Common myeloid progenitor, CD34-positive (primary cell): Measurements from ENCODE around the gene ELK4.

Experiments used
- CTCF ChIA-PET: fragments of 350-600 bp; sonication (Branson Sonifier 250); formaldehyde crosslinking; loops from one replicate; lab custom pipeline; 2021; ENCODE audit warnings: antibody characterized with exemption; lab: Charles Lee
- POLR2A ChIA-PET: fragments of 350-600 bp; sonication (Branson Sonifier 250); formaldehyde crosslinking; loops from one replicate; lab custom pipeline; 2021; ENCODE audit warnings: antibody characterized with exemption; lab: Charles Lee
- DNase-seq, 3 donors: peaks; one replicate each; pipeline versions ENCODE4 v3.0.0 to v3.0.0-alpha.2; 2013
- H3K27ac ChIP-seq, 2 experiments: 1 replicate in 1 of 2; 2 replicates in 1 of 2; pipeline ENCODE4 v1.7.0; 2013; ENCODE audit warnings: inconsistent platforms in 2 of 2, low read length in 2 of 2, mild to moderate bottlenecking in 2 of 2, low read depth in 1 of 2, moderate library complexity in 1 of 2; ENCODE audit not compliant: severe bottlenecking in 2 of 2, insufficient read depth in 1 of 2, poor library complexity in 1 of 2
- H3K27me3 ChIP-seq, 5 experiments: replicated peaks in 2 of 5; 1 replicate in 3 of 5; 2 replicates in 2 of 5; pipeline versions ENCODE4 v1.6.1 to v1.7.0; 2013; ENCODE audit warnings: low read length in 4 of 5, mild to moderate bottlenecking in 2 of 5, moderate library complexity in 2 of 5, inconsistent platforms in 1 of 5; ENCODE audit not compliant: insufficient read depth in 5 of 5, control insufficient read depth in 4 of 5
- H3K36me3 ChIP-seq, 4 experiments: 1 replicate in 2 of 4; 2 replicates in 2 of 4; pipeline versions ENCODE4 v1.6.1 to v1.7.0; 2013; ENCODE audit warnings: low read length in 3 of 4, control low read depth in 1 of 4, mild to moderate bottlenecking in 1 of 4; ENCODE audit not compliant: control insufficient read depth in 4 of 4, insufficient read depth in 4 of 4
- H3K4me1 ChIP-seq, 4 experiments: 1 replicate in 3 of 4; 2 replicates in 1 of 4; pipeline versions ENCODE4 v1.6.1 to v1.7.1; 2013; ENCODE audit warnings: low read length in 3 of 4, mild to moderate bottlenecking in 3 of 4, control low read depth in 1 of 4, inconsistent platforms in 1 of 4, moderate library complexity in 1 of 4; ENCODE audit not compliant: control insufficient read depth in 4 of 4, insufficient read depth in 4 of 4; ENCODE audit errors: control extremely low read depth in 1 of 4
- H3K4me3 ChIP-seq, 7 experiments: 1 replicate in 4 of 7; 2 replicates in 3 of 7; pipeline versions ENCODE4 v1.5.1 to v1.7.0; 2013; ENCODE audit warnings: mild to moderate bottlenecking in 7 of 7, low read length in 6 of 7, moderate library complexity in 6 of 7, inconsistent platforms in 2 of 7, low read depth in 2 of 7, control low read depth in 1 of 7; ENCODE audit not compliant: insufficient read depth in 4 of 7, control insufficient read depth in 1 of 7; ENCODE audit errors: extremely low read depth in 1 of 7
- H3K9me3 ChIP-seq, 5 experiments: 1 replicate in 4 of 5; 2 replicates in 1 of 5; pipeline versions ENCODE4 v1.6.1 to v1.7.1; 2013; ENCODE audit warnings: low read length in 4 of 5, mild to moderate bottlenecking in 2 of 5, inconsistent platforms in 1 of 5, low read depth in 1 of 5, moderate library complexity in 1 of 5; ENCODE audit not compliant: control insufficient read depth in 4 of 5, insufficient read depth in 2 of 5; ENCODE audit errors: control extremely low read depth in 1 of 5
- WGBS: methylation state at CpG from one replicate; pipeline ENCODE4 v1.1.5; 2013; ENCODE audit not compliant: insufficient coverage; 5-methylcytosine and 5-hydroxymethylcytosine counted together

The ELK4 gene

DNA sequence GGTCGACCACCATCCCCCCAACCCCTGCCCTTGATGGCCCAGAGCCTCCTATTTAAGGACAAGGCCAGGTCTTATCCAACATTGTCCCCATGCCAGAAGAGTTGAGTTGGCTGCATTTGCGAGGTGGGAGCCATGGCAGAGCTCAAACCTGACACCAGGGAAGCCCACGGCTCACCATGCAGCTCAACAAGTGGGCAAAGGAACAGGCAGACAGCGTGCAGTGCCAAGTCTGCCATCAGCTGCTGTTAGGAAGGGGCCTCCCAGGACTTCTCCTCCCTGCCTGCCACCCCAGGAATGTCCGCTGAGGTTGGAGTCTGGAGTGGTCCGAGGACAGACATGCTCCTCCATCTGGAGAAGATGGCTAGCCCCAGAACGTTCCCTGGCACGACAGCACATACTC, 28.6 kb upstream of the ELK4 start:
- no peak for DNase-seq
- peaks cover 6 to 53% (median 30%) of the 10 kb centered on the region in 4 experiments for H3K36me3 ChIP-seq
- POLR2A ChIA-PET, result interaction anchor here (0.5 to 0.8 kb wide), 2 partner anchors 14 to 51 kb away, joined by 3 read pairs; no protein-coding TSS in a partner anchor
- peaks cover 0 to 40% (median 36%) of the 10 kb centered on the region in 4 experiments for H3K4me1 ChIP-seq
- no peaks in the 10 kb centered on the region for H3K9me3 ChIP-seq
- H3K4me3 ChIP-seq, result no peak overlapping the region
- 79% methylated on average over 6 of the region's 8 CpGs for WGBS
- CTCF ChIA-PET, result interaction anchor here (0.8 to 32.2 kb wide), 21 partner anchors 9 to 437 kb away, joined by 3 to 1013 read pairs (median 13); partner anchors contain the start of gene SLC45A3
- H3K27ac ChIP-seq, result no peak overlapping the region
- H3K27me3 ChIP-seq, result no peaks in the 10 kb centered on the region

DNA sequence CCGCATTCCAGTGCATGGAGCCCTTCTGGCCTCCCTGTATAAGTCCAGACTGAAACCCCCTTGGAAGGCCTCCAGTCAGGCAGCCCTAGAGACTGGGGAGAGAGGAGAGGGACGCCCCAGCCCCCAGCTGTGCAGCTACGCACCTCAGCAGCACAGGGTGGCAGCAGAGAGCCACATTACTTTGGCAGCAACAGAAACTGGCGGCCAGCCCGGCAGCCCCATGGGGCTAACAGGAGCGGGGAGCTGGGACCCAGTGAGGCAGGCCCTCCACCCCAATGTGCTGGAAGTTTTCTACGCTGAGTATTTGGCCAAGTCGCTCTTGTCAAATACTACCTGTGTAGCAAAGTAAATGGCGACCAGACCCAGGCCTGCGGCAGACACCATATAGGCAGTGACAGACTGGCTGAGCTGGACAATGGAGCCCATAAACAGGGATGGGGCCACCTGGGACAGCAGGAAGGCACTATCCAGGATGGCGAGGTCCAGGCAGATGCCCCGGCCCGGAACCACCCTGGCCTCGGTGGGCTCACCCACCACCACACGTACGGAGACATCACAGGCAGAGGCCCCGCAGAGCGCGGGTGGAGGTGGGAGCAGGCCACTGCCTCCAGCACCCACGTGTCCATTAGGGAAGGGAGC, 27.3 kb upstream of the ELK4 start:
- peaks cover 0 to 27% (median 23%) of the 10 kb centered on the region in 4 experiments for H3K4me1 ChIP-seq
- H3K27ac ChIP-seq, result no peak overlapping the region
- H3K36me3 ChIP-seq, result peaks cover 6 to 55% (median 32%) of the 10 kb centered on the region in 4 experiments
- DNase-seq, result peak; percentile 69 to 81 (median 75)
- ChIA-PET CTCF (interaction anchor here (0.5 to 32.2 kb wide), 45 partner anchors 9 to 438 kb away, joined by 3 to 1013 read pairs (median 5); partner anchors contain the start of genes ELK4 and SLC45A3), POLR2A (interaction anchor here (1.0 to 1.3 kb wide), 2 partner anchors 22 to 52 kb away, joined by 3 read pairs; no protein-coding TSS in a partner anchor)
- no peak overlapping the region for H3K4me3 ChIP-seq
- H3K9me3 ChIP-seq, result no peaks in the 10 kb centered on the region
- H3K27me3 ChIP-seq, result no peaks in the 10 kb centered on the region
- WGBS, result 63% methylated on average over 18 of the region's 20 CpGs

DNA sequence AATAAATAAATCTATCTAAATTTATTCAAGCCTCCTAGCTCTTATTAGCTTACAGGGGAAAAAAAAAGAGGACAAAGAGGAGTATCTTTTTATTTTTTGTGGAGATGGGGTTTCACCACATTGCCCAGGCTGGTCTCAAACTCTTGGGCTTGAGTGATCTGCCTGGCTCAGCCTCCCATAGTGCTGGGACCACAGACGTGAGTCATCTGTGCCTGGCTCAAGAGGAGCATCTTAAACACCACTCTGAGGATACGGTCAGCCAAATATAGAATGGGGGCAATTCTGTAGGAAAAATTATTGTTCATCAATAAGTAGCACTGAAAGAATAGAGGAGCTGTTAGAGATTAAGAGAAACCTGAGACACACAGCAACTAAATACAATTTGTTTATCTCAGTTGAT, 24.4 kb upstream of the ELK4 start:
- POLR2A ChIA-PET, result no interaction called here
- Histone ChIP-seq H3K27ac (no peak overlapping the region), H3K36me3 (peaks cover 3 to 33% (median 19%) of the 10 kb centered on the region in 4 experiments), H3K4me1 (peaks cover 0 to 22% (median 19%) of the 10 kb centered on the region in 4 experiments), H3K4me3 (no peak overlapping the region), H3K27me3 (no peaks in the 10 kb centered on the region), H3K9me3 (no peaks in the 10 kb centered on the region)
- 100% methylated on average over 1 of the region's 2 CpGs for WGBS
- CTCF ChIA-PET, result interaction anchor here (1.1 to 32.2 kb wide), 14 partner anchors 13 to 167 kb away, joined by 3 to 1013 read pairs (median 21); partner anchors contain the start of gene ELK4
- DNase-seq, result no peak

DNA sequence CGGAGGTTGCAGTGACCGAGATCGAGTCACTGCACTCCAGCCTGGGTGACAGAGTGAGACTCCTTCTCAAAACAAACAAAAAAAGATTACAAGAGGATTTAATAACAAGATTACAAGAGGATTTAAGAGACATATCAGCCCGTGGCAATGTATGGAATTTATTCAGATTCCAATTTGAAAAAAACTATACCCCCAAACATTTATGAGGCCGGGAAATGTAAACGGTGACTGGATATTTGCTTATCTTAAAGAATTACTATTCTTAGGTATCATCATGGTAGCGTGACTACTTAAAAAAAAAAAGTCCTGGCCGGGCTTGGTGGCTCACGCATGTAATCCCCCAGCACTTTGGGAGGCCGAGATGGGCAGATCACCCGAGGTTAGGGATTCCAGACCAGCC, 21.2 kb upstream of the ELK4 start:
- 96% methylated on average over 5 of the region's 11 CpGs for WGBS
- Histone ChIP-seq H3K4me1 (no peaks in the 10 kb centered on the region), H3K9me3 (no peaks in the 10 kb centered on the region), H3K4me3 (no peak overlapping the region), H3K36me3 (peaks cover 5 to 24% (median 13%) of the 10 kb centered on the region in 4 experiments), H3K27ac (no peak overlapping the region), H3K27me3 (no peaks in the 10 kb centered on the region)
- ChIA-PET POLR2A (interaction anchor here (0.6 kb wide), 1 partner anchor 32 kb away, joined by 3 read pairs; no protein-coding TSS in a partner anchor), CTCF (interaction anchor here (7.1 to 32.2 kb wide), 3 partner anchors 21 to 58 kb away, joined by 48 to 1013 read pairs (median 253); partner anchors contain the start of gene ELK4)
- no peak for DNase-seq

DNA sequence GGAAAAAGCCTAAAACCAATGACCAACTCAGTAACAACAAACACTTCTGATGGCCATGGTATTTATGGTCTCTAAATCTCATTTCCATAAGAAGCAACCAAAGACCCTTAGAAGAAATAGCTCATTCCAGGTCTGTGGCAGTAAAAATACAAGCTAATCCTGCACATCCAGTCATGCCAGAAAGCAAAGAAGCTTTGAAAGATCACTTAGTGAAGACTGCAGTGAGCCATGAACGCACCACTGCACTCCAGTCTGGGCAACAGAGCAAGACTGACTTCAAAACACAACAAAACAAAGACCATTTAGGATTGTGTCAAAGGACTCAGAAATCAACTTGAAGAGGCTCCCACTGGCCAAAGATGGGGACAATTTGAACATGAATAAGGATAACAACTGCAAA, 18.4 kb upstream of the ELK4 start:
- Histone ChIP-seq H3K36me3 (peaks cover 2 to 29% (median 11%) of the 10 kb centered on the region in 4 experiments), H3K27ac (no peak overlapping the region), H3K27me3 (no peaks in the 10 kb centered on the region), H3K9me3 (no peaks in the 10 kb centered on the region), H3K4me3 (no peak overlapping the region), H3K4me1 (no peaks in the 10 kb centered on the region)
- ChIA-PET CTCF (interaction anchor here (1.0 to 2.1 kb wide), 4 partner anchors 9 to 62 kb away, joined by 3 to 16 read pairs (median 5); no protein-coding TSS in a partner anchor), POLR2A (interaction anchor here (0.7 kb wide), 1 partner anchor 37 kb away, joined by 3 read pairs; no protein-coding TSS in a partner anchor)
- DNase-seq, result no peak
- WGBS, result no CpG with 5 or more reads among the region's 1 CpG

DNA sequence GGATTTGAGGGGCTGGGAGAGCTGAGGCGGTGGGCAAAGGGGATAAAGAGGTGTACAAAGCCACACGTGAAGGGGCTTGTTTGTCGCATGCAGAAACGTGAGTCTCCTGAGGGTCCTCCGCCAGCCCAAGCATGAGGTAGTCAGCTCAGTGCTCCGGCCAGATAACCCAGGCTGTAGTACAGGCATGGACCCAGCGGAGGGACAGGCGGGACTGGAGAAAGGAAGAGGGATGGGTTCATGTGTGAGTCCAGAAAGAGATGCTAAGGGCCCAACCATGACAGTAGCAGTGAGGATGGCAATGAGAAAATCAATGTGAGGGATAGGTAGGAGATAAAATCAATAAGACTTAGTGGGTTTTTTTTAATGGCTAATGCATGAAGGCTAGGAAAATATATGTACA, 13.7 kb upstream of the ELK4 start:
- CTCF ChIA-PET, result interaction anchor here (1.6 to 7.3 kb wide), 5 partner anchors 9 to 66 kb away, joined by 3 to 59 read pairs (median 9); partner anchors contain the start of gene ELK4
- no peaks in the 10 kb centered on the region for H3K27me3 ChIP-seq
- no peak overlapping the region for H3K4me3 ChIP-seq
- H3K36me3 ChIP-seq, result peaks cover 4 to 32% (median 8%) of the 10 kb centered on the region in 4 experiments
- WGBS, result 98% methylated on average over 8 of the region's 8 CpGs
- no peak overlapping the region for H3K27ac ChIP-seq
- H3K9me3 ChIP-seq, result no peaks in the 10 kb centered on the region
- H3K4me1 ChIP-seq, result no peaks in the 10 kb centered on the region
- POLR2A ChIA-PET, result no interaction called here
- no peak for DNase-seq
